Head of caudate nucleus (tissue), 42 donors: ENCODE results near the gene SLC7A6.
A peak's percentile ranks its signal among the peaks of the same experiment; 100 is the strongest.

ENCODE experiments used
- DNase-seq, 42 donors: peaks; one replicate each; pipeline versions ENCODE4 v3.0.0 to v3.0.0-alpha.2; 2020 to 2021; ENCODE audit warnings: mixed read lengths in 7 of 42
- intact Hi-C: fragments of 100-400 bp; cut with DNase I; formaldehyde crosslinking; loops from one replicate; pipeline ENCODE4 v1.15.0; 2022

The SLC7A6 gene

DNA sequence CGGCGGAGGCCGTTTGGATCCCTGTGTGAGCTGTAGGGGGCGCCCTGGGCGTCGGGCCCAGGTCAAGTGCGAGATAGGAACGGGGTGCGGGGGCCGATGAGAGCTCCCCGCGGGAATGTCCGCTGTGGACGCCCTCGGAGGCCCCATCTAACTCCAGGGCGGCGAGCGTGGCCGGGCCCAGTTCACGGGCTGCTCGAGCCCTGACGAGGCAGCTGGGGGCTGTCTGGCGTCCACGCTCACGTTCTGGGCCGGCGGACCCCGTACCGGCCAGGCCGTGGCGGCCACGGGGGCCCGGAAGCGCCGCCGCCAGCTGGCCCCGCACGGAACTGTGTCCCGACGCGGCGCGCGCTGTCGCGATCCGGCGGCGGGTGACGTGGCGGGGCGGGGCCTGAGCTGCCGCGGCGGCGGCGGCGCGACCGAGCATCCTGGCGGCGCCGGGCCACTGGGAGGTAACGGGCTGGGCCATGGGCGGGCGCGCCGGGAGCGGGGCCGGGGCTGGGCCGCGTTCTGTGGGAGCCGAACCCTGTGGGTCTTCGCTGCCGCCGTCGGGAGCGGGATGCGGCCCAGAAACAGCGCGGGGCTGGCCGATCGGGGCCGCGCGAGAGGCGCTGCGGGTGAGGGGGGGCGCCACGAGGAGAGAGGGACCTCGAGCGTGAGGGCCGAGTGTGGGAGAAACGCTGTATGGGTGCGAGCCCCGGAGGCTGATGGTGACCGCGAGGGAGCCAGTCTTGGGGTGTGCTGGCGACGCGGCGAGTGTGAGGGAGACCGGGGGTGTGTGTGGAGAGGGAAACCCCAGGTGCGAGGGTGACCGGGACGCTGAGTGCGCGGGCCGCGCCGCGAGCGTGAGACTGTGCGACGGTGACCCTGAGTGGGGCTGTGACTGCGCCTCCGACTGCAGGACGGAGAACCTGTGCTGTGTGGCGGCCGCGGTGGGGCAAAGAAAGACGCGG is at the start of gene SLC7A6:
TSS of gene SLC7A6 (plus strand) at position 399 of the 950 bp plus-strand sequence. CDS start 10,201 bp downstream, outside the sequence.
- peak; percentile 44 to 89 (median 79) for DNase-seq
- intact Hi-C loops = no loop called here

DNA sequence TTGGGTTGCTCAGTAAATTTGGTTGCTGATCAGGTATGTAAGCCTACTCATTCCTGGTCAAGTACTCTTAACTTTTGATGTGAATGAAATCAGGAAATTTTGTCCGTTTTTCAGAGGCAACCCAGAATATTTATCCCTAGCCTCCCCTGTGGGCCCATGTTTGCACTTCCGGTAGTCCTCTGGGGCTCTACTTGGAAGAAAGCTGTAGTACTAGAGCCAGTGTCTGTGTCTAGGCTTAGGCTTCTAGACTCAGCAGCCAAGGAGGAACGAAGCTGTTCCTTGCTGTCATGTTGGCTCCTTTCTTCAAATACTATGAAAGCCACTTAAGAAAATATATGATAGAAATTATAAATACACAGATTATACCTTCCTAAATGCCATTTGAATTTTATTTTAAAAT is 49.6 kb upstream of the SLC7A6 start:
- DNase-seq = no peak
- intact Hi-C loops = no loop called here

DNA sequence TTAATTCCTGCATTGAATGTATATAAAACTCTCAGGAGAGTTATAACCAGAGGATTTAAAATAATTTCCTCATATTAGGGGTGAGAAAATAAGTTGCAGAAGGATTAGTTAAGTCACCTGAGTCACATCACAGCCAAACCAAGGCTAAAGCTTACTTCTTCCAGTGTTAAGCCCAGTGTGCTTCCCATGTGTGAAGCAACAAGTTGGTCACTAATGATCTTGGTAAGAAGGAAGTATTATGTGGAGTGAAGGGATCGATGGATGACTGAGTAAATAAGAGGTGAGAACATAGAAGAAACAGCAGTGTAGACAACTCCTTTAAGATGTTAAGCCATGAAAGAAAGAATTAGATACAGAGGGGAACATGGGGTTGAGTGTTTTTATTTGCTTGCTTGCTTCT is 49.0 kb upstream of the SLC7A6 start:
- no peak for DNase-seq
- intact Hi-C loops = no loop called here

DNA sequence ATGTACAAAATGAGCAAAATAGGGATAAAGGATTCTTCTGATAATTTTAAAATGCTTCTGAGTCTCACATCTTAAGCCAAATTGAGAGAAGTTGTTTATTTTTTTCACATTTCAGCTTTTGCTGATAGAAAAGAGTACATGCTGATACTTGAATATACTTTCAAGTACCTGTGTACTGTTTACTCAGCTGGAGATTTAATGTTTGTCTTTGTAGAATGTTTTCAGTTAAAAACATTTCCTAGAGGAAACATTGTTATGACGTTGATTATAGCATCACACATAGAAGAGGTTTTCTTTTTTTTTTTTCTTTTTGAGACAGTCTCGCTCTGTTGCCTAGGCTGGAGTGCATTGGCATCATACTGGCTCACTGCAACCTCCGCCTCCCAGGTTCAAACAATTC is 48.1 kb upstream of the SLC7A6 start:
- no peak for DNase-seq
- intact Hi-C loops = no loop called here

DNA sequence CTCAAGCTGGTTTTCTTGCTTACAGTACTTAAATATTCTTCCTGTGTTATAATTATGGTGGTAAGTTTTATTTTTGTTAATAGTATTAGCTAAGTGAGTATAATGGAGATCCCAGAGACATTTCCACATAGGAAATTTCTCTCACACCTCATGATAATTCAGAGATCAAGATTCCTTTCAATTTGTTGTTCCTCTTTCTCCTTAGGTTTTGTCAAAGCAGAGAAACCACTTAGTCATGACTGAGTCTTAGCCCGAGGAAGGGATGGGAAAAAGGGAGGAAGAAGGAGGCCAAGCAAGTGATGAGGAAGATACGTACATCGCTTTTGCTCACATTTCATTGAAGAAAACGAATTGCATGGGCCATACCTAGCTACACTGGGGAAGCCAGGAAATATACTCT is 46.8 kb upstream of the SLC7A6 start:
- no peak for DNase-seq
- intact Hi-C loops = no loop called here

DNA sequence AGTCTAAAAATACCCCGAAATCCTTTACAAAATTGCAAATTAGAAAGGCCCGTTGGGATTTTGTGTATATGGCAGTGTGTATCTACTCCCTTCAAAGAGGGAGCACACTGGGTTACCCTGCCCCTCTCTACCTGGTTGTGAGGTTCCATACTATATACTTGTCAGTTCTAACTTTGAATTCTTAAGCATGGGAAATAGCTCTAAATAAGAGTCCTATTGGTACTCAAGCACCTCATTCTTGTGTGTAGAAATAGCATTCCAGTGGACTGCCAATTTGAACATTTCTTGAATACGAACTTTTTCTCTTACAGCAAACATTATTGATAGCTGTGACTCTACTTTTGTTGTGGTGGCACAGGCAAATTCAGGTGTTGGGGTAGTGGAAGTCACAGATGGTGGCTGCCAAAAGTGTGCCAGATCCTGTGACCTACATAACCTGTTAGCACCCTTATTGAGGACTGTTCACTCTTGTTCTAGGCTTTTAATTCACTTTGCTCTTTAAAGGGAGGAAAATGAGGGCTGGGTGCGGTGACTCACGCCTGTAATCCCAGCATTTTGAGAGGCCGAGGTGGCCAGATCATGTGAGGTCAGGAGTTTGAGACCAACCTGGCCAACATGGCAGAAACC is 44.5 kb upstream of the SLC7A6 start:
- intact Hi-C loops = no loop called here
- no peak for DNase-seq

DNA sequence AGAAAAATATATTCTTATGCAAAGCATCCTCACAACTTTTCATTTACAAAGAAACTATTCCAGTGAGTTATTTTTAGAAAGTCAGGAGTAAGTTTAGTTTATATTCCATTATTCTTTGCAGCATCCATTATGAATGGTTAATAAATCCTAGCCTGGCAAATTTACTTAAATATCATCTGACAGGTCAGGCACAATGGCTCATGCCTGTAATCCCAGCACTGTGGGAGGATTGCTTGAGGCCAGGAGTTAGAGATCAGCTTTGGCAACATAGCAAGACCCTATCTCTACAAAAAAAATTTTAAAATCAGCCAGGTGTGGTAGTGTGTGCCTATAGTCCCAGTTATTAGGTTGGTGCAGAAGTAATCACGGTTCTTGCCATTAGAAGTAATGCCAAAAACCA is 41.3 kb upstream of the SLC7A6 start:
- intact Hi-C loops = no loop called here
- no peak for DNase-seq

DNA sequence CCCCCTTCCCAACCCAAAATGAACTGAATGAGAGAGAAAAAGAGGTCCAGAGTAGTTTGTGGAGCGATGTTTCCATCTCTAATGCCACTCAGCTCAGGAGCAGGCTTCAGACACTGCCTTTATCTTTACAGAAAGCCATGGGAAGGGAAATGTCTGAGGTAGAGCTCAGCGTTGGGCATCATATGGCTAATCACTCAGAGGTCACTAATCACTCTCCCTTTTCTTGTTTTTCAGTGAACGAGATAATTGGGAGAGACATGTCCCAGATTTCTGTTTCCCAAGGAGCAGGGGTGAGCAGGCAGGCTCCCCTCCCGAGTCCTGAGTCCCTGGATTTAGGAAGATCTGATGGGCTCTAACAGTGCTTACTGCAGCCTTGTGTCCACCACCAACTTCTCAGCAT is 38.2 kb upstream of the SLC7A6 start:
- DNase-seq = peak in 1 of 42 donors; percentile 10
- intact Hi-C loops = loop anchor here (5.0 kb wide), 1 partner anchor 134 kb away; no protein-coding TSS in a partner anchor

DNA sequence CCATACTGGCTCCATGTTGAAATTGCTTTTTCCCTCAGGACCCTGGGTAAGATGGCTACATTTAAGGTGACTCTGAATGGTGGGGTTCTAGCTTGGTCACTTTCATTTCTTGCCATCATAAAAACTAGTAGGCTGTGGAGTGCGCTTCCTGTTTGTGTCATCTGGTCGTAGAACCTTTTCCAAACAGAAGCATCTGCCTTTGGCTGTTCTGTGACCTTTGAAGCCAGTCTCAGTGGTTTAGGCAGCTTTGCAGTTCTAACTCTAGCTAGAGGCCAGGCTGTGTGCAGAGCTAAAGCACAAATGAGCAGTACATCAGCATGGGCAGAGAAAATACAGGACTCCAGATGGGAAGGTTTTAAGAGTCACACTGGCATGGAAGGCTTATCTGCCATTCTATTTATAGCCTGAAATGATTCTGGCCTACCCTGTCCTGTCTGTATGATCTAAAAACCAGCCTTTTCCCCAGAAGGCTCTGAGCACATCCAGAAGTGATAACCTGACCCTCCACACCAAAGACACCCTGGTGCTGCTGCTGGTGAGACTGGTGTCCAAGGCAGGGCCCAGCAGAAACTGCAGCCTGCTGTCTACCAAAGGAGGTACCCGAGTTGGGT is 37.0 kb upstream of the SLC7A6 start:
- DNase-seq = no peak
- intact Hi-C loops = loop anchor here (5.0 kb wide), 1 partner anchor 135 kb away; no protein-coding TSS in a partner anchor

DNA sequence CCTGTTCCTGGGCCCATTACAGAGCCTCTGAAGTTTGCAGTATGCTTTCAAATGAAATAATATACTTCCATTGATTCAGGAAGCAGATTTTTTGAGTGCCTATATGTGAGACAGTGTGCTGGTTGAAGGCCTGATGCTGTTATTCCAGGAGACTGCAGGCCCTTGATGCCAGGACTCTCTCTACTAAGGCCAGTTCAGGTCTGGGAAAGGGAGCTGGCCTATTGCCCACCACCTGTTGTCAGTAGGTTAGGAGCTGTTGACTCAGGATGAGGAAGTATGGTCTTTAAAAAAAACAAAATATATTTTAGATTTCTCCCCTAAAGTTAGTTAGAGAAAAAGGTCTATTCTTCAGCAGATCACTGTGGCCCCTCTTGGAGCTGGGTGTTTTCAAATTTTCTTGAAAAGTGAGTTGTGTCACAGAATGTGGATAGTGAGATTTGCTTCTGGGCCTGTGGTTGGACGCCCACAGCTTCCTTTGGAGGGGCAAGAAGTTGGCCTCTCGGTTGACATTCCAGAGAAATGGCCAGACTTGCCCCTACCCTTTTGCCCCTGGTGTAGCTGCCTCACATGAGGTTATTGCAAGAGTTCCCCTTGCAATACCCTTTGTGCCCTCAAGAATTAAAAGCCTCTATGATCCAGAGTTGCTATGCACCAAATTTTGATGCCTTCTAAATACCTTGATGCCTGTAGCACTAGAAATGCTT is 36.3 kb upstream of the SLC7A6 start:
- intact Hi-C loops = loop anchor here (5.0 kb wide), 1 partner anchor 136 kb away; no protein-coding TSS in a partner anchor
- no peak for DNase-seq

DNA sequence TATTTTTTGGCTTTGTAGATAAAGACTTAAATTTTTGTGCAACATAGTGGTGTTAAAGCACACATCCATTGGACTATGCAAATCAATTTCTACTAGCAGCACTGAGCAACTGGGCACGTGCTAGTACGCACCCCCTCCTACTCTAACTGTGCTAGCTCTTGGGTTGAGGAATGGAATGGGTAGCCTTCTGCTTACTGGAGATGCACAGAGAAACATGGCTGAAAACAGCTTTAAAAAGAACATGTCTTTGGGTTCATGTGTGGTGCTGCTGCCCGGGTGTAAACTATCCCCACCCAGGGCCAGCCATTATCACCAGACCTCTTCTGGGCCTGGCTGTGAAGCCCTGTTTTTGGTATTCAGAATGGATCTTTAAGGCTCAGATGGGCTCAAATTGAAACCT is 35.7 kb upstream of the SLC7A6 start:
- DNase-seq = no peak
- intact Hi-C loops = loop anchor here (5.0 kb wide), 1 partner anchor 136 kb away; no protein-coding TSS in a partner anchor

DNA sequence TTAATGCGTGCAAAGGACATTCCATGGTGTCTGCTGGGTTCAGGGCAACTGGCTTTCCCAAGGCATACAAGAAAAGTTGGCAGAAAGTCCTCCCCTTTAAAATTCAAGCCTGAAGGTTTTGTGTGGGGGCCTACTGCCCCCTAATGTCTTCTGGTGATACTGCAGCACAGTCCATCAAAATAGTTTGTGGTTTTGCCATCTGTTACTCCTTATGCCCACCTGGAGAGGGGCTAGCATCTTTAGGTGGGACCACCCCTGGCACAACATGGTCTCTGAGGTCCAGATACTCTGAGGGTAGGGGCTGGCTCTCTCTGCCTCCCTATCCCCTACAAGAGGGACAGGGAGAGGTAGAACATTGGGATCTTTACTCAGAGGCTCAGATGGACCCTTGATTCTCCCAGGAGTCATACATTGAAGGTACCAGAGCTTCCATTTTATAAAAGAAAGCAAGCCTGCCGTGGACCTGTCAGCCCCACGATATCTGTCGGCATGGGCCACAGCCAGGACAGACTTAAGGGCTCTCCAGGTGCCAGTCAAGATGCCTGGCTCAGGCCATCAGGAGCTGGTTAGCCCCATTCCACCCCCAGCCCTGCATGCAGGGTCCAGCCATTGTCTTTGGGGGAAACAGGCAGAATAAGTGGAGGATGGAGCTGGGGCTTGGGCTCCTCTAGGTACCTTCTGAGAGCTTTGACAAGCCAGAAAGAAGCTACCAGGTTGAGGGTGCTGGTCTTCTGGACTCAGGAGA is 34.7 kb upstream of the SLC7A6 start:
- peak in 26 of 42 donors; percentile 26 to 82 (median 54) for DNase-seq
- intact Hi-C loops = loop anchor here (5.0 kb wide), 1 partner anchor 137 kb away; no protein-coding TSS in a partner anchor

DNA sequence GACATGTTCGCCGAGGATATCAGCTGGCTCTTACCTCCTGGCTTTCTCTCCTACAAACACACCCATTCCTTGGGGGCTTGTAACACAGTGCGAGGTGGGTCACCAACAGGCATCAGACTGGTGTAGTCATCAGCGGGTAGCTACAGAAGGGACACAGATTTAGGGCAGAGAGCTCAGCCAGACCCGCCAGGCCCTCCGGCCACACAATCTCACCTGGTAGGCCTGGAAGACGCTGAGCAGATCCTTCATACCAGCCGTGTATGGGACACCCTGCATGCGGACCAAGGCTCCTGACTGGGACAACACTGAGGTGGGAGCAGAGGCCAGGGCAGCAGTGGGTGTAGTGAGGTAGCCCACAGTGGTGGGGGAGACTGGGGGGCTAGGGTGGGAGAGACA is 34.2 kb upstream of the SLC7A6 start:
- intact Hi-C loops = no loop called here

DNA sequence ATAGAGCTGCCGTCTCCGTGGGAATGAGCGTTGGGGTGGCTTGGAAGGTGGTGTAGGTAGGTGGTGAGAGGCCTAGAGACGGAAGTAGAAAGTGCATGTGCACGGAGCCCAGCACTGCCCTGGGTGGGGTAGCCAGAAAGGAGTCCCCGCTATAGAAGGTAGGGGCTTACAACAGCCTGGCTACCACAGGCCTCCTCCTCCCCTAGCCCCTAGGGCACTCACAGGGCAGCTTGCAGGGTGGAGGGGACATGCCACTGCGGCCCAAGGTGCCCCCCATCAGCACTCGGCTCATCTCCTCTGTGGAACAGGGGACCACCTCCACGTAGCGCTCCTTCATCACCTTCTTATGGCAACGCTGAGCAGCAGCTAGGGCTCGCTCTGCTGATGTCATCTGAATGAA is 33.4 kb upstream of the SLC7A6 start:
- DNase-seq = peak in 2 of 42 donors; percentile 9 to 36
- intact Hi-C loops = no loop called here

More for the DNA sequence above, 34.2 kb upstream of the SLC7A6 start:
- DNase-seq = peak in 2 of 42 donors; percentile 22 to 30

DNA sequence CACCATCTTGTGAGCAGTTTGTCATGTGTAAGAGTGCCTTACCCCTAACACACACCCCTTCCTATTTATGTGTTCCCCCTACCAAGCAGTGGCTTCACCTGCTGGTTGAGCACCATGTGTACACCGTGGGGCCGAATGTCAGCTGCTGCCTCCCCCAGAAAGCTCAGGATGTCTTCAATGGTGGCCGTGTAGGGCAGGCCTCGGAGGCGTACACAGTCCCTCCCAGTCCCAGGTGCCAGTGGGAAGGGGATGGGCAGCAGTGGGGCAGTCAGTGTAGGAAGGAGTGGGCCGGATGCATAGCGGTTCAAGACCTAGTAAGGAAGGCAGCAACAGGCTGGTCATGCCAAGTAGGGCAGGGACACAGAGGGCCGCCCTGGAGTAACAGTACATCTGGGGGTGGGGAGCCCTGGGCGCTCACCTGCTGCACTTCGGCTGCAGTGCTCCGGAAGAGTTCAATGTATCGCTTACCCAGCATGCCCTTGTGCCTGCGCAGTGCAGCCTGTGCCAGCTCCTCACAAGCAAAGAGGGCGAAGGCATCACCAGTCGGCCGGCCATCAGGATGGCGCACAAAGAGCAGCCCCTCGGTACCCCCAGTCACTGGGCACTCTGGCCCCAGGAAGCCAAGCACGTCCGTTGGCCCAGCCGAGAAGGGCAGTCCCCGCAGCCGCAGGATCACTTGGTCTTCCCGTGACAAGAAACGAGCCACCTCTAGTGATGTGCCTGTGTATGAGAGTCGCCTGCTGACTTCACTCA is 32.8 kb upstream of the SLC7A6 start:
- peak in 2 of 42 donors; percentile 19 to 35 for DNase-seq
- intact Hi-C loops = no loop called here

DNA sequence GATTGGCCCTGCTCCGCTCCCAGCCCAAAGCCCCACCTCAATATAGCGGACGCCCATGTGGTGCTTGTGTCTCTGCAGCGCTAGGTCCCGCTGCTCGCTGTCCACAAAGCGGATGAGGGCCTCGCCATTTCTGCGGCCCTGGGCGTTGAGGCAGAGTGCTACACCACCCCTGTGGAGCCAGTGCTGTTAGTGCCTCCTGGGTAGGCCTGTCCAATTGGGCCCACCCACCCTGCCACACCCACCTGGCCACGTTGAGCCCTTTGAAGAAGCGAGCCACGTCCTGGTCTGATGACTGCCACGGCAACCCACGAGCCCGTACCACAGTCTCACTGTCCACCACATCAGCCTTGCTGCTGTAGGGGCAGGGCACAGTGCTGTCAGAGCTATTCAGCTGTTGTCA is 32.0 kb upstream of the SLC7A6 start:
- DNase-seq = peak in 2 of 42 donors; percentile 35 to 36
- intact Hi-C loops = no loop called here

DNA sequence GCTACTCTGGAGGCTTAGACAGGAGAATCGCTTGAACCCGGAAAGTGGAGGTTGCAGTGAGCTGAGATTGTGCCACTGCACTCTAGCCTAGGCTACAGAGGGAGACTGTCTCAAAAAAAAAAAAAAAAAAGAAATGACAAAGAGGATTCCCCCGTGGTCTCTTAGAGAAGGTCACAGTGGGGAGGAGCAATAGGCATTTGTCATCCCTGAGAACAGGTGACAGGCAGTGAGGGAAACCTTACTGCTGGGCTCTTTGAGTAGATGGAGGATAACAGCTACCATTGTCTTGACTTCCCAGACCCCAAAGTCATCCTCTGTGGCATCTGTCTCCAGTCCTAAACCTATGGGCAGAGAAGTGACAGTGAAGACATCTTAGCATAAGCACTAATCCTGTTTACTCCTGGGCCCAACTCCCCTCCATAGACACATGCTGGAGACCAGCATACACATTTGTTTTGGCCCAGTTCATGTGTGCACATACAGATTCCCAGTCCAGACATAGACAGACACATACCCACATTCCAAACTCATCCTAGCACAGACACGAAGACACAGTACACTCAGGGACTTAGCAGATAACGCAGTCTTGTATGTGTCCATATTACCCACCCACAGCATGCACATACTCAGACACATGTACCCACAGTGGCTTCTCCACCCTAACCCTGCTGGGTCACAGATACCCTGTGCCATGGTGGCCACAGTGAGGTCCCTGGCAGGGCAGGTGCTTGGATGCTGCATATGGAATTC is 31.1 kb upstream of the SLC7A6 start:
- DNase-seq = peak in 1 of 42 donors; percentile 22
- intact Hi-C loops = no loop called here
